Measurements from ENCODE around the gene C10orf105. TPM values are rescaled to one million over a fixed set of nuclear protein-coding genes. Genes with fewer than 3 reads are reported as not detected.

The C10orf105 gene
- total and polyA plus RNA-seq, 4 donors: 0.36 to 0.42 TPM; not detected in 2

DNA sequence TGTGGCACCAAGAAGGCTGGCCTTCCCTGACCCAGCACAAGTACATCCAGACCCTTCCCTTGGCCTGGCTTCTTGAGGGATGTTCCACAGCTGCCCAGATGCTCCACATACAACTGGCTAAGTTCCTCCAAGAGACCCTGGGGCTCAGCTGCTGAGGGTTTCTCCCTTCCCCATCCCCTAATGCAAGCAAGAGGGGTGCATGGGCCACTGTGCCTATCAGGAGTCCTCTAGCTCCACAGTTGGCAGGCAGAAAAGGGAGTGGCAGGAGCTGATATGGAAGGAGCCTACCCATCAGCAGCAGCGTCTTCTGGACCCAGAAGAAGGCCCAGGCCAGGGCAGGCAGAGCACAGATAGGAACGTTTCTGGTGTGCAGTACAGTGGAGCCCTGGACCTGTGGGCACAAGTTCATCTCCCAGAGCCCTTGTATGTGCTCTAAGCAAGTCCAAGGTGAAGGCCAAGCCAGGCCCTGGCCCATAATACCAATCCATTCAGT, 27.5 kb upstream of the C10orf105 start:
- H3K9me3 ChIP-seq (ENCODE audit: control insufficient read depth, low read length): peaks cover 4% of the 10 kb centered on the region
- H3K27ac ChIP-seq (ENCODE audit: low read depth in 1 of 2, low read length in 2 of 2): no peak overlapping the region
- intact Hi-C loops (cut with DNase I): no loop called here
- H3K4me3 ChIP-seq (ENCODE audit: low read length in 2 of 2): no peak overlapping the region
- H3K4me1 ChIP-seq (ENCODE audit: control insufficient read depth in 1 of 2, insufficient read depth in 2 of 2, low read length in 2 of 2): no peaks in the 10 kb centered on the region
- peaks cover 0 to 8% of the 10 kb centered on the region in 2 donors for H3K36me3 ChIP-seq (ENCODE audit: control insufficient read depth in 1 of 2, insufficient read depth in 2 of 2, low read length in 1 of 2)
- 66 to 84% methylated on average over 2 of the region's 2 CpGs for WGBS, 2 donors
- no peak for DNase-seq
- H3K27me3 ChIP-seq (ENCODE audit: control insufficient read depth in 1 of 2, insufficient read depth in 2 of 2, low read length in 1 of 2): no peaks in the 10 kb centered on the region
- peak; percentile 3 for ATAC-seq (ENCODE audit: low FRiP score)

DNA sequence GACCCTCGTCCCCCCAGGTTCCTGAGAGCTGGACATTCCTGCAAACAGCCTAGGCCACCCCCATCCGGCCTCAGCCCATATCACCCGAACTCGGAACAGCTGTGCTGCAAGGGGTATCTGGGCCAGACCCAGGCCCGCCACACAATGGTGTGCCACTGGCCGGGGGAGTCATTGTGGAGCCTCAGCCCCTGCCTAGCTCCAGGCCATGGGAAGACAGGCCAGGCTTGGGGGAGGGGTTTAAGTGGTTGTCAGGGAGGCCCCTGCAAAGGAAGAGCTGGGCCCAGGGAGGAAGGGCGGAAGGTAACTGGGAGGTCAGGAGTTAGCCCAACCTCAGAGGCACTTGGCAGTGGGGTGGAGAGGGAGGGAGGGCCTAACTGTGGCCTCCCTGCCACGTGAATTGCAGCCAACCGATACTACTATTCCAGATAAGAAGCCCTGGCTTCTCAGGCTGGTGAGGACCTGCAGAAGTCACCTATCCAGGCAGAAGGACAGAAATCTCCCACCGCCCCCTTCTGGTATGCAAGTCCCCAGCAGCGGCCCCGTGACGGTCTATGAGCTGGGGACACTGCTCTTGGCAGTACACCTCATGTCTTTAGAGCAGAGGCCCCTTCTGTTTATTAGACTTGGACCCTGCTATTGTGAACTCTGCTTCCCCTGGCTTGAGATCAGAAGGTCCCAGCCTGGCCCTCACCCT, 26.9 kb upstream of the C10orf105 start:
- Histone ChIP-seq H3K4me3 (ENCODE audit: low read length in 2 of 2) (no peak overlapping the region), H3K27ac (ENCODE audit: low read depth in 1 of 2, low read length in 2 of 2) (no peak overlapping the region), H3K4me1 (ENCODE audit: control insufficient read depth in 1 of 2, insufficient read depth in 2 of 2, low read length in 2 of 2) (no peaks in the 10 kb centered on the region), H3K9me3 (ENCODE audit: control insufficient read depth, low read length) (peaks cover 4% of the 10 kb centered on the region), H3K27me3 (ENCODE audit: control insufficient read depth in 1 of 2, insufficient read depth in 2 of 2, low read length in 1 of 2) (no peaks in the 10 kb centered on the region), H3K36me3 (ENCODE audit: control insufficient read depth in 1 of 2, insufficient read depth in 2 of 2, low read length in 1 of 2) (peaks cover 0 to 5% of the 10 kb centered on the region in 2 donors)
- WGBS, 2 donors: 69 to 72% methylated on average over 13 of the region's 13 CpGs
- ATAC-seq (ENCODE audit: low FRiP score): peak; percentile 10
- intact Hi-C loops (cut with DNase I): no loop called here
- DNase-seq: peak in 1 of 2 donors; percentile 74

GRCh38 chr10:71745664-71746250, 26.2 kb upstream of the C10orf105 start:
- ATAC-seq (ENCODE audit: low FRiP score) (no peak), DNase-seq (no peak)
- H3K27ac ChIP-seq (ENCODE audit: low read depth in 1 of 2, low read length in 2 of 2): no peak overlapping the region
- no peak overlapping the region for H3K4me3 ChIP-seq (ENCODE audit: low read length in 2 of 2)
- peaks cover 4% of the 10 kb centered on the region for H3K9me3 ChIP-seq (ENCODE audit: control insufficient read depth, low read length)
- intact Hi-C loops (cut with DNase I): no loop called here
- no peaks in the 10 kb centered on the region for H3K4me1 ChIP-seq (ENCODE audit: control insufficient read depth in 1 of 2, insufficient read depth in 2 of 2, low read length in 2 of 2)
- 94 to 97% methylated on average over 2 of the region's 2 CpGs for WGBS, 2 donors
- H3K36me3 ChIP-seq (ENCODE audit: control insufficient read depth in 1 of 2, insufficient read depth in 2 of 2, low read length in 1 of 2): peaks cover 0 to 5% of the 10 kb centered on the region in 2 donors
- H3K27me3 ChIP-seq (ENCODE audit: control insufficient read depth in 1 of 2, insufficient read depth in 2 of 2, low read length in 1 of 2): no peaks in the 10 kb centered on the region

GRCh38 chr10:71744897-71745663, 25.5 kb upstream of the C10orf105 start:
- Histone ChIP-seq H3K27ac (ENCODE audit: low read depth in 1 of 2, low read length in 2 of 2) (no peak overlapping the region), H3K36me3 (ENCODE audit: control insufficient read depth in 1 of 2, insufficient read depth in 2 of 2, low read length in 1 of 2) (no peaks in the 10 kb centered on the region), H3K27me3 (ENCODE audit: control insufficient read depth in 1 of 2, insufficient read depth in 2 of 2, low read length in 1 of 2) (no peaks in the 10 kb centered on the region), H3K9me3 (ENCODE audit: control insufficient read depth, low read length) (peaks cover 4% of the 10 kb centered on the region), H3K4me3 (ENCODE audit: low read length in 2 of 2) (no peak overlapping the region), H3K4me1 (ENCODE audit: control insufficient read depth in 1 of 2, insufficient read depth in 2 of 2, low read length in 2 of 2) (no peaks in the 10 kb centered on the region)
- ATAC-seq (ENCODE audit: low FRiP score) (no peak), DNase-seq (no peak)
- WGBS, 2 donors: 79 to 84% methylated on average over 8 of the region's 8 CpGs
- intact Hi-C loops (cut with DNase I): no loop called here

DNA sequence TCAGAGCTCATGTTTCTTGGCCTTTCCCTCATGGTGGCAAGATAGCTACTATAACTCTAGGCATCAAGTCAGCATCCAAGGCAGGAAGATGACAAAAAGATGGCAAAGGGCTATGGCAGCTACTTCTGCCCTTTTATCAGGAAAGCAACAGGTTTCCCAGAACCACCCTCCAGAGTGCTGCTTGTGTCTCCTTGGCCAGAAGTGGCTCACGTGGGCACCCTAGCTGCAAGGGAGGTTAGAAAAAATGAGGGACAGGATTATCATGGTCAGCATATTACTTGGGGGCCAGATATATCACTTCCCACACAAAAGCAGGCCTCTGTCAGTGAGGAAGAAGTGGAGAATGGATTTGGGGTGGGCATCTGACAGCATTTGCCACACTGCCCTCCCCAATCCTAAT, 24.3 kb upstream of the C10orf105 start:
- Histone ChIP-seq H3K4me3 (ENCODE audit: low read length in 2 of 2) (no peak overlapping the region), H3K4me1 (ENCODE audit: control insufficient read depth in 1 of 2, insufficient read depth in 2 of 2, low read length in 2 of 2) (no peaks in the 10 kb centered on the region), H3K27ac (ENCODE audit: low read depth in 1 of 2, low read length in 2 of 2) (no peak overlapping the region), H3K36me3 (ENCODE audit: control insufficient read depth in 1 of 2, insufficient read depth in 2 of 2, low read length in 1 of 2) (no peaks in the 10 kb centered on the region), H3K9me3 (ENCODE audit: control insufficient read depth, low read length) (peaks cover 4% of the 10 kb centered on the region), H3K27me3 (ENCODE audit: control insufficient read depth in 1 of 2, insufficient read depth in 2 of 2, low read length in 1 of 2) (no peaks in the 10 kb centered on the region)
- 89 to 90% methylated on average over 1 of the region's 1 CpG for WGBS, 2 donors
- ATAC-seq (ENCODE audit: low FRiP score) (no peak), DNase-seq (no peak)
- intact Hi-C loops (cut with DNase I): no loop called here

DNA sequence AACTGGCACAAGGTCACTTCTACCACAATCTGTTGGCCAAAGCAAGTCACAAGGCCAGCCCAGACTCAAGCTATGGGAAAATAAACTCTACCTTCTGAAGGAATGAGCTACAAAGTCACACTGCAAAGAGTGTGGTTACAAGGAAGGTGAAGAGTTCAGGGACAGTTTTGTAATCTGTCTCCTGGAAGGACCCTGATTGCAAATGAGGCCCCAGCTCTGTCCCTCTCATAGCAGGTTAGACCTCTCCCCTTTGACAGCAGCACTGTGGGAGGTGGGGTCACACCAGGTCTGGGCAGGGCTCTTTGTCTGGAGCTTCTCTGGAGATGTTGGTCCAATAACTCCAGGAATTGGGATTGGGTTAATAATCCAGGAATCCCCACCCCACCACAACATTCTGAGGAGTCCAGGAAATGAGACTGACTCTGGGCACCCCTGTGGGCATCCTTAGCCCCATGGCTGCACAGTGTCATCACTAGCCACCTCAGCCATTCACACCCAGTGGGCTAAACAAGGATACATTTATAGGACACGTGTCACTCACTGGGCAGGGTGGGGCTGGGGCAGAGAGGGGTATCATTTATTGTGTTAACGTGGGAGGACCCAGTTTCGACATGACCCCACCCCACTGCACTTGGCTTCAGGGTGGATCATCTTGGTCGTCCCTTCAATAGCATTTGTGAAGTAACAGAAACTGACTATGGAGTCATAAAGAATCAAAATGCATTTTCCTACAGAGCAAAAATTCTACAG, 23.7 kb upstream of the C10orf105 start:
- H3K27ac ChIP-seq (ENCODE audit: low read depth in 1 of 2, low read length in 2 of 2): no peak overlapping the region
- H3K36me3 ChIP-seq (ENCODE audit: control insufficient read depth in 1 of 2, insufficient read depth in 2 of 2, low read length in 1 of 2): no peaks in the 10 kb centered on the region
- no peaks in the 10 kb centered on the region for H3K27me3 ChIP-seq (ENCODE audit: control insufficient read depth in 1 of 2, insufficient read depth in 2 of 2, low read length in 1 of 2)
- intact Hi-C loops (cut with DNase I): no loop called here
- no peak overlapping the region for H3K4me3 ChIP-seq (ENCODE audit: low read length in 2 of 2)
- DNase-seq (no peak), ATAC-seq (ENCODE audit: low FRiP score) (no peak)
- 89 to 90% methylated on average over 4 of the region's 4 CpGs for WGBS, 2 donors
- no peaks in the 10 kb centered on the region for H3K4me1 ChIP-seq (ENCODE audit: control insufficient read depth in 1 of 2, insufficient read depth in 2 of 2, low read length in 2 of 2)
- peaks cover 4% of the 10 kb centered on the region for H3K9me3 ChIP-seq (ENCODE audit: control insufficient read depth, low read length)

GRCh38 chr10:71742301-71743088, 22.9 kb upstream of the C10orf105 start:
- Histone ChIP-seq H3K4me3 (ENCODE audit: low read length in 2 of 2) (no peak overlapping the region), H3K9me3 (ENCODE audit: control insufficient read depth, low read length) (peaks cover 4% of the 10 kb centered on the region), H3K4me1 (ENCODE audit: control insufficient read depth in 1 of 2, insufficient read depth in 2 of 2, low read length in 2 of 2) (no peaks in the 10 kb centered on the region), H3K27me3 (ENCODE audit: control insufficient read depth in 1 of 2, insufficient read depth in 2 of 2, low read length in 1 of 2) (no peaks in the 10 kb centered on the region), H3K27ac (ENCODE audit: low read depth in 1 of 2, low read length in 2 of 2) (no peak overlapping the region), H3K36me3 (ENCODE audit: control insufficient read depth in 1 of 2, insufficient read depth in 2 of 2, low read length in 1 of 2) (no peaks in the 10 kb centered on the region)
- intact Hi-C loops (cut with DNase I): no loop called here
- no peak for ATAC-seq (ENCODE audit: low FRiP score)
- WGBS, 2 donors: 91 to 94% methylated on average over 10 of the region's 10 CpGs
- no peak for DNase-seq

GRCh38 chr10:71741671-71742070, 22.1 kb upstream of the C10orf105 start:
- Histone ChIP-seq H3K27ac (ENCODE audit: low read depth in 1 of 2, low read length in 2 of 2) (no peak overlapping the region), H3K4me3 (ENCODE audit: low read length in 2 of 2) (no peak overlapping the region), H3K27me3 (ENCODE audit: control insufficient read depth in 1 of 2, insufficient read depth in 2 of 2, low read length in 1 of 2) (no peaks in the 10 kb centered on the region), H3K36me3 (ENCODE audit: control insufficient read depth in 1 of 2, insufficient read depth in 2 of 2, low read length in 1 of 2) (no peaks in the 10 kb centered on the region), H3K9me3 (ENCODE audit: control insufficient read depth, low read length) (peaks cover 4% of the 10 kb centered on the region), H3K4me1 (ENCODE audit: control insufficient read depth in 1 of 2, insufficient read depth in 2 of 2, low read length in 2 of 2) (no peaks in the 10 kb centered on the region)
- WGBS, 2 donors: 96% methylated on average over 20 of the region's 20 CpGs
- intact Hi-C loops (cut with DNase I): no loop called here
- DNase-seq (no peak), ATAC-seq (ENCODE audit: low FRiP score) (no peak)
